IMR-90 (cell line): ENCODE results near the gene CORO1C. TPM values are rescaled to one million over a fixed set of nuclear protein-coding genes. Genes with fewer than 3 reads are reported as not detected.

Experiments
- POLR2A ChIP-seq: IDR thresholded peaks from 2 replicates; pipeline ENCODE4 v1.6.1; 2012; ENCODE audit warnings: mild to moderate bottlenecking, low read depth, low read length
- RCOR1 ChIP-seq: IDR thresholded peaks from 2 replicates; pipeline ENCODE4 v1.6.1; 2012; ENCODE audit warnings: mild to moderate bottlenecking, low read length, improper control_type of control experiment; ENCODE audit not compliant: insufficient replicate concordance
- polyA plus RNA-seq, 3 experiments: library from polyadenylated mRNA; depleted of rRNA; stranded (reverse); fragments of >200 nt; gene quantifications; 2 replicates each; pipeline ENCODE4 v1.2.3, GENCODE V29; 2012; ENCODE audit warnings: low replicate concordance in 1 of 3
- total RNA-seq: library from RNA; depleted of rRNA; stranded (reverse); fragments of >200 nt; gene quantifications from 2 replicates; pipeline ENCODE4 v1.2.3, GENCODE V29; 2012
- TF ChIP-seq, protein P1 (sequence below): conservative IDR thresholded peaks from 2 replicates; pipeline ENCODE4 v1.5.1; 2012; ENCODE audit warnings: mild to moderate bottlenecking, low read depth, low read length, improper control_type of control experiment

CORO1C gene
- total and polyA plus RNA-seq, 2 of the 4 experiments (the other 2 are of a cell fraction) = 675 to 1,100 TPM

DNA sequence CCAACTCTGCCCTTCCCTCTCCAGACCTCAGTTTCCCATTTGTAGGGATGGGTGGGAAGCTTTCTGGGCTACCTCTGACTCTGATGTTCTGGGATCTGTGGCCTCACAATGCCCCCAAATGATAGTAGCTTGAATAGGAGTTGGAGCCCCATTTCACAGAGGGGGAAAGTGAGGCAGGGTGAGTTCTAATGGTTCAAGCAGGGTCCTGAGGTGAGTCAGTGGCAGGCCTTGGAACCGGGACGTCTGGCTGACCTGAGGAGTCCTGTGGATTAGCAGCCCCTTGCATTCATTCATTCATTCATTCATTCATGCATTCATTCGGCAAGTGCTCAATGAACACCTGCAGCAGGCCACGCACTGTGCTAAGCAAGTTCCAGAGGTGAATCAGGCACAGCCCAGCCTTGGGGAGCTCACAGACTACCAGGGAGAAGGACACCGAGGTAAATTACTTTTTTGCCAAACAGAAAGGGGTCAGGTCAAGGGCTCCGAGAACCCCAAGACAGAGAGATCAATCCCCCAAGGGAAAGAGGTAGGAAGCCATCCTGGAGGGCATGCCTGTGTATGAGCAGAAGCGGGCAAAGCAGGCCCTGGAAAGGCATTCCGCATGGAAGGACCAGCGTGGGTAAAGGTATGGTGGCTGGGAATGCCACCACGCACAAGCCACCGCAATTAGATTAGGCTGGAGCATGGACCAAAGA lies 132.6 kb downstream of the CORO1C start (continued):
- TF ChIP-seq, protein P1, sequence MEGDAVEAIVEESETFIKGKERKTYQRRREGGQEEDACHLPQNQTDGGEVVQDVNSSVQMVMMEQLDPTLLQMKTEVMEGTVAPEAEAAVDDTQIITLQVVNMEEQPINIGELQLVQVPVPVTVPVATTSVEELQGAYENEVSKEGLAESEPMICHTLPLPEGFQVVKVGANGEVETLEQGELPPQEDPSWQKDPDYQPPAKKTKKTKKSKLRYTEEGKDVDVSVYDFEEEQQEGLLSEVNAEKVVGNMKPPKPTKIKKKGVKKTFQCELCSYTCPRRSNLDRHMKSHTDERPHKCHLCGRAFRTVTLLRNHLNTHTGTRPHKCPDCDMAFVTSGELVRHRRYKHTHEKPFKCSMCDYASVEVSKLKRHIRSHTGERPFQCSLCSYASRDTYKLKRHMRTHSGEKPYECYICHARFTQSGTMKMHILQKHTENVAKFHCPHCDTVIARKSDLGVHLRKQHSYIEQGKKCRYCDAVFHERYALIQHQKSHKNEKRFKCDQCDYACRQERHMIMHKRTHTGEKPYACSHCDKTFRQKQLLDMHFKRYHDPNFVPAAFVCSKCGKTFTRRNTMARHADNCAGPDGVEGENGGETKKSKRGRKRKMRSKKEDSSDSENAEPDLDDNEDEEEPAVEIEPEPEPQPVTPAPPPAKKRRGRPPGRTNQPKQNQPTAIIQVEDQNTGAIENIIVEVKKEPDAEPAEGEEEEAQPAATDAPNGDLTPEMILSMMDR = no peak
- TF ChIP-seq RCOR1 = no peak
- no peak for TF ChIP-seq POLR2A
